Jurkat, Clone E6-1 (cell line): ENCODE results near the gene FAM174A. TPM values are rescaled to one million over a fixed set of nuclear protein-coding genes. Genes with fewer than 3 reads are reported as not detected.

Experiments
- DNase-seq: peaks from one replicate; pipeline ENCODE4 v3.0.0-alpha.2; 2011; ENCODE audit warnings: low read depth, low spot score
- H3K4me3 ChIP-seq: 2 replicates; pipeline ENCODE4 v1.5.1; 2011; ENCODE audit warnings: mild to moderate bottlenecking, low read length, control low read depth, moderate library complexity
- polyA plus RNA-seq: library from polyadenylated mRNA; unstranded; fragments of >200 nt; gene quantifications from one replicate; pipeline ENCODE4 v1.2.1, GENCODE V29; 2012; ENCODE audit warnings: missing spikeins; ENCODE audit not compliant: insufficient read length, insufficient read depth

FAM174A gene
- 2.4 TPM for polyA plus RNA-seq

- H3K4me3 ChIP-seq = peak within 1 kb of the TSS; percentile 83
- peak; percentile 94 for DNase-seq
Measured at GRCh38 chr5:100535060-100536005, at the start of gene FAM174A. TSS of gene FAM174A (plus strand) at chr5:100535374. CDS start at chr5:100535531, 157 bp downstream.

DNA sequence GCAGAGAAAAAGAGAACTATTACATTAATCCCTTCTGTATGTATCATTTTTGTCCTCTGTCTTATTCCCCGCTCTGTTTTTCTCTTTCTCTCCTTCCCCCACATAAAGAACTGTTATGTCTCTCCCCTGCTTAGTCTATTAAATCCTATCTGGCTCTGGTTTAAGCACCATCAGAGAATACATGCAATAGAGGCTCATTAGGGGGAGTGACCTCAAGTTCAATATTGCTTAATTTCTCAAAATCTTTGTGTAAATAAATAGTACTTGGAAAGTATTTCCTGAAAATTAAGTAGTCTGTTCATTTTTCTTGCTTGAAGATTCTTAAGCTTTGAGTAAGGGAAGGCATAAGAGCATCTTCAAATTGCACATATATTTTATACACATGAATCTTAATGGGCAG lies 41.2 kb upstream of the FAM174A start:
- no peak overlapping the region for H3K4me3 ChIP-seq
- no peak for DNase-seq

- no peak for DNase-seq
Measured at GRCh38 chr5:100496296-100496695, 38.9 kb upstream of the FAM174A start.

GRCh38 chr5:100502684-100503083 lies 32.5 kb upstream of the FAM174A start:
- no peak overlapping the region for H3K4me3 ChIP-seq
- no peak for DNase-seq

More at GRCh38 chr5:100496296-100496695, 38.9 kb upstream of the FAM174A start:
- H3K4me3 ChIP-seq = no peak overlapping the region

- no peak for DNase-seq
- no peak overlapping the region for H3K4me3 ChIP-seq
Measured at GRCh38 chr5:100505984-100506670, 29.0 kb upstream of the FAM174A start.

GRCh38 chr5:100516285-100516684 lies 18.9 kb upstream of the FAM174A start:
- H3K4me3 ChIP-seq = no peak overlapping the region
- DNase-seq = no peak

DNA sequence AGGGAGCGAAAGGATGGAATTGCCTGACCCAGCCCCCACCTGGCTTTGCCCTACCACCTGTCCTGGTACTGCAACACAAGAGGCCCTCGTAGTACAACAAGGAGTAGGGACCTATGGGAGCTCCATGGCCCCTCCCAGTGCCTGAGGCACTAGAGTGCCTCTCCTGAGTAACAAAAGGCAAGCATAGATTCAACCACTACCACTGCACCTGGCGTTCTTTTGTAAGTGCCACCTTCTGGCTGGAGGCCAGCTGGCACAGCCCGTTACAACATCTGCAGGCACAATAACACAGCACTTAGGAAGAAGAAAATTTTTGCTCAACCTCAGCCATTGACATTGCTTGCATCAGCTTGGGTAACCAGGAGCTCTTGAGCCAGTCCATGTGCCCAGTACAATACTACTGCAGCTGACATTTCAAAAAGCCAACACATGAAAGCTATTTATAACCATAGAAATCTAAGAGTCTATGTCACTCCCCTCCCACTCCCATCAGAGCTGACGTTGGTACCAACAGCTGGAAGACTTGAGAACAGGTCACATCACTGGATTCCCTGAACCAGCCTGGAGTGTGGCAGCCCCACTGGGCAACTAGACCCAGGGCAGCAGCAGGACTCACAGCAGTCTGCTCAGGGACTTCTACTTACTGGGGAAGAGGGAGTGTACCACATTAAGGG lies 17.7 kb upstream of the FAM174A start:
- peak; percentile 69 for DNase-seq
- H3K4me3 ChIP-seq = no peak overlapping the region

- H3K4me3 ChIP-seq = no peak overlapping the region
- DNase-seq = no peak
Measured at GRCh38 chr5:100518377-100518776, 16.8 kb upstream of the FAM174A start.

DNA sequence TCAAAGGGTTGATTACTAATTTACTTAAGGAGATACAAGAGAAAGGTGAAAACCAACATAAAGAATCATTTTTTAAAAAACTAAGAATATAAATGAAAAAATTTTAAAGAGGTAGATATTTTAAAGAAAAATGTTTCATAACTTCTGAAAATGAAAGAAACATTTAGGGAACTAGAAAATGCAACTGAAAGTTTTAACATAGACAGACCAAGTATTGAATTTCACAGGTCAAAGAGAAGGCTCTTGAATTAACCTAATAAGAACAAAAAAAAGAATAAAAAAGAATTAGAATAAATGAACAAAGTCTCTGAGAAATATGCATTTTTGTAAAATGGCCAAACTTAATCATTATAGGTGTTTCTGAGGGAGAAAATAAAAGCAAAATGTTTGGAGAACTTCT lies 16.1 kb upstream of the FAM174A start:
- H3K4me3 ChIP-seq = no peak overlapping the region
- DNase-seq = no peak

DNA sequence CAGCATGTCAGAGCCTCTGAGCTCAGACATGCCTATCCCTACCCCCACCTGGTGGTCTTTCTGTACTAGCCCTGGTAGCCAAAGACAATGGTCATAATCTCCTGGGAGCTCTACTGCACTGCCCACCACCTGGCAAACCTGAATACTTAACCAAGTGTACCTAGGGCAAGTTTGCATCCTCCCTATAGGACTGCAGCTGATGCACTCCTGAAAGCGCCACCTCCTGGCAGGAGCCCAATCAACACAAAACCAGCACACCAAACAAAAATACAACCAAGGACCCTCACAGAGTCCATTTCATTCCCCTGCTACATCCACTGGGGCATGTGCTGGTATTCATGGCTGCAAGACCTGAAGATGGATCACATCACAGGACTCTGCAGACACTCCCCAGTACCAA lies 14.8 kb upstream of the FAM174A start:
- no peak for DNase-seq

GRCh38 chr5:100537946-100538345 lies 2.8 kb downstream of the FAM174A start:
- H3K4me3 ChIP-seq = no peak overlapping the region
- DNase-seq = no peak

More for the DNA sequence above, 14.8 kb upstream of the FAM174A start:
- no peak overlapping the region for H3K4me3 ChIP-seq

DNA sequence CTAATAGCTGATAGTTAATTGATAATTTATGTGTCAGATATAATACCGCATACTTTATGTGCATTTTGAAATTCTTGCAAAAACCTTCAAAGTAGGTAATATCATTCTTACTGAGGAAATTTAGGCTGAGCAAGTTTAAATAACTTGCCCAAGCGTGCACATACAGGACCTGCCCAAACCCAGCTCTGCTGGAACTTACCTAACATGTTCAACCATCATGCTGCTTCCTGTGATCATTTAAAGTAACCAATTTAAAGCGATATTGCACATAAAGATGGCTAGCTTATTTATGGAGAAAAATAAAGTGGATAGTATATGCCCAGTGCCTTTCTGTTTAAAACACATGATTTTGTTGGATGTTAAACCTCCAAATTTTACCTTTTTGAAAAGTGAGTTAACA lies 4.3 kb downstream of the FAM174A start:
- no peak overlapping the region for H3K4me3 ChIP-seq
- DNase-seq = no peak

- no peak overlapping the region for H3K4me3 ChIP-seq
- DNase-seq = no peak
Measured at GRCh38 chr5:100542086-100542485, 6.9 kb downstream of the FAM174A start.

DNA sequence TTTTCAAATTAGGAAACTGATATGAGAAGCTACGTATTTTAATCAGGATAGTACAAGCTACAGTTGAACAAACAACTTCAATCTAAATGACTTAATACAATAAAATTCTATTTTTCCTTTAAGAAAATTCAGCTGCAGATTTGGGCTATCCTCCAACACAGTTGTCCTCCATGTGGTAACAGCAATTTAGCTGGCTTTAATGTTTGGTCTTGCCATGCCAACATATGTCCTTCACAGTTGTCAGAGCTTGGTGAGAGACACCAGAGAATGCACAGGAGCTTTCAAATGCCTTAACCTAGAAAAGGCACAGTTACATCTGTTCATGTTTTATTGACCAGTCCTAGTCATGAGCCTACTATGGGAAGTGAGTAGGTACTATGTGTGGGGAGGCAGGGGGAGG lies 10.8 kb downstream of the FAM174A start:
- DNase-seq = no peak
- H3K4me3 ChIP-seq = no peak overlapping the region

GRCh38 chr5:100550531-100551051 lies 15.4 kb downstream of the FAM174A start:
- no peak for DNase-seq
- no peak overlapping the region for H3K4me3 ChIP-seq

DNA sequence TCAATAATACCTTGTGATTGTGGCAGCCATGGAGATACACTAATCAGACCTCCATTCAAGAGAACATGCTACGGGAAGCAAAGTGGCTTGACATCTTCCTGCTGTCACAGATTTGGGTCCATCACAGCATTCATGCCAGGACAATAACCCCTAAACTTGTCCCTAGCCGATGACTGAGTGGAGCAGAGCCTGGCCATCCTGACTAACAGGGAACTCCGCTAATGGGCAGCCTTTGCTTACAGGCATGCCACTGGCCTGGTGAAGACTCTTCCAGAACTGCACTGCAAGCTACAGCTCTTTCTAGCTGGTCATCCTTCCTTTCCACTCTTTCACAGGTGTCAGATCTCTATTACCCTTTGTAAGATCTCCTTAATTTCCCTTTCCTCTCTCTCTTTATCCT lies 16.0 kb downstream of the FAM174A start:
- no peak overlapping the region for H3K4me3 ChIP-seq
- no peak for DNase-seq

DNA sequence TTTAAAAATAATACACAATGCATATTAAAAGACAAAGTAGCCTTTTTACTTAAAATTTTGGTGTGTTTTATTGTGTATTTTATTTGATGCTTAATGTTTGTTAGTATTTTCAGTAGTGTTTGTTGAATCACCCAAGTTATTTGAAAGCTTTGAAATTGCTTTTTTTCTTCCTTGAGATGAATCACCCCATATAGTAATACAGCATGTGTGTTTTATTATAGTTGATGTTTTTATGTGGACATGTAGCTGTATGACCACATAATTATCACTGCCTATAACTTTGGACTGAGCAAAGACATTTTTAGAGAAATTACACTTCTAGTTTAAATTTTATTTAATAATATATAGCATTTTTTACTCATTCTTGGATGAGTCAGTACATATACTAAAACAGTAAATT lies 18.0 kb downstream of the FAM174A start:
- DNase-seq = no peak
- H3K4me3 ChIP-seq = no peak overlapping the region

GRCh38 chr5:100560860-100561259 lies 25.7 kb downstream of the FAM174A start:
- no peak for DNase-seq
- H3K4me3 ChIP-seq = no peak overlapping the region

- H3K4me3 ChIP-seq = no peak overlapping the region
- DNase-seq = no peak
Measured at GRCh38 chr5:100562821-100563220, 27.6 kb downstream of the FAM174A start.
